Measurements from ENCODE around the gene HEXIM2.

DNA sequence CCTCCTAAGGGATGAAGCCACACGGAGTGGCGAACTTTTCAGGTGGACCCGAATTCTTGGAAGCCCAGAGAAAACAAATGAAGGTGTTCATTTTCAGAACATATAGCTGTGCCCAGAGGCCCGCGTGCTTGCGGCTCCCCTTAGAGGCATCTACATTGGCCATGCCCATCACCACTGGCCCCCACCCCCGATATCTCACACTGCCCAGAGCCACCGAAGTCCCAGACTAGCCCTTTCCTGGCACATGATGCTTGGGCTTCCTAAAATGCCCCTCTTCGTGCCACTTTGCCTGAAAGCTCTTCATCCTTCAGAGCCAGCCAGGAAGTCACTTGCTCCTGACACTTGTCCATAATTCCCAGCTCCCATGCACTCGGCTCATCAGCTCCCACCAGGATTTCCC lies 15.5 kb upstream of the HEXIM2 start:
- TF ChIP-seq, protein P1, sequence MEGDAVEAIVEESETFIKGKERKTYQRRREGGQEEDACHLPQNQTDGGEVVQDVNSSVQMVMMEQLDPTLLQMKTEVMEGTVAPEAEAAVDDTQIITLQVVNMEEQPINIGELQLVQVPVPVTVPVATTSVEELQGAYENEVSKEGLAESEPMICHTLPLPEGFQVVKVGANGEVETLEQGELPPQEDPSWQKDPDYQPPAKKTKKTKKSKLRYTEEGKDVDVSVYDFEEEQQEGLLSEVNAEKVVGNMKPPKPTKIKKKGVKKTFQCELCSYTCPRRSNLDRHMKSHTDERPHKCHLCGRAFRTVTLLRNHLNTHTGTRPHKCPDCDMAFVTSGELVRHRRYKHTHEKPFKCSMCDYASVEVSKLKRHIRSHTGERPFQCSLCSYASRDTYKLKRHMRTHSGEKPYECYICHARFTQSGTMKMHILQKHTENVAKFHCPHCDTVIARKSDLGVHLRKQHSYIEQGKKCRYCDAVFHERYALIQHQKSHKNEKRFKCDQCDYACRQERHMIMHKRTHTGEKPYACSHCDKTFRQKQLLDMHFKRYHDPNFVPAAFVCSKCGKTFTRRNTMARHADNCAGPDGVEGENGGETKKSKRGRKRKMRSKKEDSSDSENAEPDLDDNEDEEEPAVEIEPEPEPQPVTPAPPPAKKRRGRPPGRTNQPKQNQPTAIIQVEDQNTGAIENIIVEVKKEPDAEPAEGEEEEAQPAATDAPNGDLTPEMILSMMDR (IDR thresholded peaks at IDR 0.05): no peak
- TF ChIP-seq POLR2A (IDR thresholded peaks at IDR 0.05): no peak
- no peak for TF ChIP-seq POLR2AphosphoS5 (IDR thresholded peaks at IDR 0.05)
